ENCODE measurements around the gene FGD4.
A peak's percentile ranks its signal among the peaks of the same experiment; 100 is the strongest.

Gene FGD4

DNA sequence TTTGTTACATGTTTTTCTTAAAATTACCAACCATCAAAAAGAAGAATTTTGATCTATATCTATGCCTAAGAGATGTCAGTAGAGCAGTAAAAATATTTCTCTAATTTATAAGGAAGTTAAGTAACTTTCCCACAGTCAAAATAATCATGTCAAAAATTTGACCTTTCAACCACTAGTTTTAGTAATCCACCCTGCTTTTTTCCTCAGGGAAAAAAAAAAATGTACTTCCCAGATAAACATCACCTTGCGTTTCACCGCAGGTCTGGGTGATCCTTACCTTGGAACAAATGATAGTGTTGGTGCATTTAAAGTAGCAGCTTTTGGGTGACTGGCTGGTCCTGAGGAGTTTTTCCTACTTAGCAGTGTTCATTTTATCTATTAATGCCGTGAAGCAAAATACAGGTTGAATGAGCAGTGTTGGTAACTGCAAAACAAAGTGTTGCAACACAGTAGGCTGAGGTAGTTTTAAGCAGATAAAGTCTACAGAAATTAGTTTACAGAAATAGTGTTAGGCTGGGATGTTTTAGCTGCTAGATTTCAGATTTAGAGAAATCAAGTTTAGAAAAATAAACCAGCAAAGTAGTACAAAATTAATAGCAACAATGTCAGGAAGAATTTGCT, 142.5 kb downstream of the FGD4 start:
- H3K79me2 ChIP-seq (ENCODE audit: insufficient read depth, low read length) = no peaks in the 10 kb centered on the region
- TF ChIP-seq EZH2phosphoT487 (IDR thresholded peaks at IDR 0.05; ENCODE audit: borderline replicate concordance) = no peak
- TF ChIP-seq, protein P1, sequence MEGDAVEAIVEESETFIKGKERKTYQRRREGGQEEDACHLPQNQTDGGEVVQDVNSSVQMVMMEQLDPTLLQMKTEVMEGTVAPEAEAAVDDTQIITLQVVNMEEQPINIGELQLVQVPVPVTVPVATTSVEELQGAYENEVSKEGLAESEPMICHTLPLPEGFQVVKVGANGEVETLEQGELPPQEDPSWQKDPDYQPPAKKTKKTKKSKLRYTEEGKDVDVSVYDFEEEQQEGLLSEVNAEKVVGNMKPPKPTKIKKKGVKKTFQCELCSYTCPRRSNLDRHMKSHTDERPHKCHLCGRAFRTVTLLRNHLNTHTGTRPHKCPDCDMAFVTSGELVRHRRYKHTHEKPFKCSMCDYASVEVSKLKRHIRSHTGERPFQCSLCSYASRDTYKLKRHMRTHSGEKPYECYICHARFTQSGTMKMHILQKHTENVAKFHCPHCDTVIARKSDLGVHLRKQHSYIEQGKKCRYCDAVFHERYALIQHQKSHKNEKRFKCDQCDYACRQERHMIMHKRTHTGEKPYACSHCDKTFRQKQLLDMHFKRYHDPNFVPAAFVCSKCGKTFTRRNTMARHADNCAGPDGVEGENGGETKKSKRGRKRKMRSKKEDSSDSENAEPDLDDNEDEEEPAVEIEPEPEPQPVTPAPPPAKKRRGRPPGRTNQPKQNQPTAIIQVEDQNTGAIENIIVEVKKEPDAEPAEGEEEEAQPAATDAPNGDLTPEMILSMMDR (conservative IDR thresholded peaks at IDR 0.05; ENCODE audit: low read length) = no peak

DNA sequence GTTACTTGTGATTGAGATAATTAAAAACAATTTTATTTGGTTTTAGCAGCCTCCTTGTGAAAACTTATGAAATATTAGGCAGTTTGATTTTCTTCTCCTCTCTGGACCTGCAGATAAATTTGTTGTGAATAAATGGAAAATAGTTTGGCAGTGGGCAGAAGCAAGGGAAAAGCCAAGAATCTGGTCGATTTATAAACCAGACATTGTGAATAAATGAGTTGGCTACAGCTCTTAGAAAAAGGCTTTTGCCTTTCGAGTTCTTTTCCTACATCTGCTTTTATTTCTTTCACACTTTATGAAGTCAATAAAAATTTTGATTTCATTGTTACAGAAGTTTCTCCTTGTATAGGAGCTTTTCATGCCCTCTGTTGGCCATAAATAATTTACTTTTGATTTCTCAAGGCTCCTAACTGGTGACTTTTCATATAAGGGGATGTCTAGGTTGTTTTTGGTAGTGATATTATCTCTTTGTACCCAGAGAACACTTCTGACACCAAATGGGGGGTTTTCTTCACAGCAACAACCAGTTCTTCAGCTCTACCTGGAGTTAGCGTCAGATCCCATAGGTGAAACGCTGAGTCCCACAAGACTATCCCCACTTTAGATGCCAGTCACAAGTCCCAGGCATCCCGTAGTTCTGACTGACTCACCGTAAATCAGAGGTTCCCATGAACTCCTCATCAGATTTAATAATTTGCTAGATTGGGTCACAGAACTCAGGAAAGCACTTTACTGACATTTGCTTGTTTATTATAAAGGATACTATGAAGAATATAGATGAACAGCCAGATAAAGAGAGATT, 143.3 kb downstream of the FGD4 start:
- no peaks in the 10 kb centered on the region for H3F3A ChIP-seq (ENCODE audit: low read depth)
- H3K36me3 ChIP-seq (ENCODE audit: insufficient read depth, low read length) = no peaks in the 10 kb centered on the region
- no peaks in the 10 kb centered on the region for H3K27me3 ChIP-seq (ENCODE audit: insufficient read depth, low read length, poor library complexity, severe bottlenecking)
- H3K9ac ChIP-seq (ENCODE audit: low read depth, low read length, poor library complexity, severe bottlenecking) = no peak overlapping the region
- H3K9me2 ChIP-seq (replicated peaks; ENCODE audit: low read depth, low read length) = no peaks in the 10 kb centered on the region
- H2AFZ ChIP-seq (ENCODE audit: low read length) = no peak overlapping the region
- H3K4me1 ChIP-seq (ENCODE audit: insufficient read depth, low read length, poor library complexity, severe bottlenecking) = peaks cover 12% of the 10 kb centered on the region
- H3K9me3 ChIP-seq (ENCODE audit: insufficient read depth, low read depth, low read length) = no peaks in the 10 kb centered on the region
- no peaks in the 10 kb centered on the region for H4K20me1 ChIP-seq (ENCODE audit: insufficient read depth, low read length, poor library complexity, severe bottlenecking)
- H3K4me3 ChIP-seq (ENCODE audit: low read length, poor library complexity, severe bottlenecking) = no peak overlapping the region
- TF ChIP-seq EZH2phosphoT487 (IDR thresholded peaks at IDR 0.05; ENCODE audit: borderline replicate concordance) = no peak
- TF ChIP-seq, protein P1 (conservative IDR thresholded peaks at IDR 0.05; ENCODE audit: low read length) = no peak; the same call in 1 of the 2 replicates
- no peak overlapping the region for H3K4me2 ChIP-seq (ENCODE audit: low read depth, low read length, poor library complexity, severe bottlenecking)
- no peaks in the 10 kb centered on the region for H3K79me2 ChIP-seq (ENCODE audit: insufficient read depth, low read length)

More for the DNA sequence above, 142.5 kb downstream of the FGD4 start:
- Histone ChIP-seq H2AFZ (ENCODE audit: low read length) (no peak overlapping the region), H3K9me2 (replicated peaks; ENCODE audit: low read depth, low read length) (no peaks in the 10 kb centered on the region), H3K4me1 (ENCODE audit: insufficient read depth, low read length, poor library complexity, severe bottlenecking) (peaks cover 12% of the 10 kb centered on the region), H3K27me3 (ENCODE audit: insufficient read depth, low read length, poor library complexity, severe bottlenecking) (no peaks in the 10 kb centered on the region), H3K4me2 (ENCODE audit: low read depth, low read length, poor library complexity, severe bottlenecking) (no peak overlapping the region), H3F3A (ENCODE audit: low read depth) (no peaks in the 10 kb centered on the region), H3K4me3 (ENCODE audit: low read length, poor library complexity, severe bottlenecking) (no peak overlapping the region), H4K20me1 (ENCODE audit: insufficient read depth, low read length, poor library complexity, severe bottlenecking) (no peaks in the 10 kb centered on the region), H3K9me3 (ENCODE audit: insufficient read depth, low read depth, low read length) (no peaks in the 10 kb centered on the region), H3K36me3 (ENCODE audit: insufficient read depth, low read length) (no peaks in the 10 kb centered on the region), H3K9ac (ENCODE audit: low read depth, low read length, poor library complexity, severe bottlenecking) (no peak overlapping the region)

DNA sequence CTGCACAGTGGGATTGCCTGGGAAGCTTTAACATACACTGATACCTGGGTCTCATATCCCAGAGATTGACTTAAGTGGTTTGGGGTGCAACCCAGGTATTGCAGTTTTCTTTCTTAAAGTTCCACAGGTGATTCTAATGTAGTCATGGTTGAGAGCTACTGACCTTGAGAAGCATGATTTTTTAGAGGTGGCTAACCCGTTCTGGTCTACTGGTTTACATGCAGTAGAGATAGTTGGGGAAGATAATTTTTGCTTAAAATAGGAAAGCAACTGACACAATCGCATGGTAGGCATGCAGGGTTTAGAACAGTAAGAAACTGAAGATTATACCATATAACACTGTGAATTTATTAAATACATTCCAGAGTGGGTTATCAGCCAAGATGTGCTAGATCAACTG, 145.5 kb downstream of the FGD4 start:
- Histone ChIP-seq H2AFZ (ENCODE audit: low read length) (peak overlapping the region; percentile 77; the same call in 1 of the 2 replicates), H3K9me3 (ENCODE audit: insufficient read depth, low read depth, low read length) (no peaks in the 10 kb centered on the region), H3F3A (ENCODE audit: low read depth) (no peaks in the 10 kb centered on the region), H4K20me1 (ENCODE audit: insufficient read depth, low read length, poor library complexity, severe bottlenecking) (no peaks in the 10 kb centered on the region), H3K4me2 (ENCODE audit: low read depth, low read length, poor library complexity, severe bottlenecking) (no peak overlapping the region), H3K27me3 (ENCODE audit: insufficient read depth, low read length, poor library complexity, severe bottlenecking) (no peaks in the 10 kb centered on the region), H3K36me3 (ENCODE audit: insufficient read depth, low read length) (no peaks in the 10 kb centered on the region), H3K9ac (ENCODE audit: low read depth, low read length, poor library complexity, severe bottlenecking) (no peak overlapping the region), H3K4me3 (ENCODE audit: low read length, poor library complexity, severe bottlenecking) (no peak overlapping the region), H3K4me1 (ENCODE audit: insufficient read depth, low read length, poor library complexity, severe bottlenecking) (peaks cover 12% of the 10 kb centered on the region), H3K79me2 (ENCODE audit: insufficient read depth, low read length) (no peaks in the 10 kb centered on the region), H3K9me2 (replicated peaks; ENCODE audit: low read depth, low read length) (no peaks in the 10 kb centered on the region)
- TF ChIP-seq EZH2phosphoT487 (IDR thresholded peaks at IDR 0.05; ENCODE audit: borderline replicate concordance) = no peak
- TF ChIP-seq, protein P1 (conservative IDR thresholded peaks at IDR 0.05; ENCODE audit: low read length) = no peak
